Left ventricle myocardium inferior (tissue), 1 donor: ENCODE measurements around the gene CALHM5. TPM values are rescaled to one million over a fixed set of nuclear protein-coding genes. Genes with fewer than 3 reads are reported as not detected.
A peak's percentile ranks its signal among the peaks of the same experiment; 100 is the strongest.

Experiments
- DNase-seq: peaks from one replicate; pipeline ENCODE4 v3.0.0-alpha.2; 2020
- H3K27ac ChIP-seq: fragments of 200-600 bp; replicated peaks from 2 replicates; pipeline ENCODE4 v1.8.0; 2021
- H3K27me3 ChIP-seq: fragments of 200-600 bp; 2 replicates; pipeline ENCODE4 v1.8.0; 2021; ENCODE audit warnings: low read depth
- H3K36me3 ChIP-seq: fragments of 200-600 bp; 2 replicates; pipeline ENCODE4 v1.8.0; 2021
- H3K4me1 ChIP-seq: fragments of 200-600 bp; 2 replicates; pipeline ENCODE4 v1.8.0; 2021
- H3K4me3 ChIP-seq: fragments of 200-600 bp; 2 replicates; pipeline ENCODE4 v1.8.0; 2021; ENCODE audit warnings: mild to moderate bottlenecking, moderate library complexity
- H3K9me3 ChIP-seq: fragments of 200-600 bp; replicated peaks from 2 replicates; pipeline ENCODE4 v1.8.0; 2021
- CTCF ChIP-seq: fragments of 200-600 bp; IDR thresholded peaks from 2 replicates; pipeline ENCODE4 v1.8.0; 2021; ENCODE audit warnings: antibody characterized with exemption, mild to moderate bottlenecking, borderline replicate concordance
- intact Hi-C: fragments of 100-400 bp; cut with micrococcal nuclease; formaldehyde crosslinking; loops from one replicate; pipeline ENCODE4 v1.11.0; 2022
- long read RNA-seq: library from polyadenylated mRNA; unstranded; transcript quantifications from one replicate; pipeline ENCODE4 v2.0.0, GENCODE V29; 2021
- total RNA-seq: library from RNA; stranded (reverse); fragmentation: NEBNext Ultra II Directional; extraction: Animal tissue kit (Norgen Biotek cat#: 25700); gene quantifications from one replicate; pipeline ENCODE4 v1.2.1, GENCODE V29; 2021
- donor health status: DM: no; HTN: yes; CAD: no; lungs with severe emphysema.

CALHM5 gene
- total RNA-seq, result 2.1 TPM
- long read RNA-seq, full-length matches to known transcripts, result 11 of 13 reads
- long read RNA-seq, partial matches to known transcripts, result 0 of 13 reads
- long read RNA-seq, other reads (novel, unspliced or antisense), result 2 of 13 reads

- no peaks in the 10 kb centered on the region for H3K27me3 ChIP-seq
- DNase-seq, result peak; percentile 31
- H3K9me3 ChIP-seq, result peaks cover 16% of the 10 kb centered on the region
- H3K4me1 ChIP-seq, result peaks cover 38% of the 10 kb centered on the region
- H3K36me3 ChIP-seq, result peaks cover 10% of the 10 kb centered on the region
- H3K27ac ChIP-seq, result peak within 1 kb of the TSS; percentile 94
- intact Hi-C loops, result no loop called here
- H3K4me3 ChIP-seq, result peak within 1 kb of the TSS; percentile 65
- peak; percentile 77 for TF ChIP-seq CTCF
Measured at GRCh38 chr6:116511424-116512110, at the start of gene CALHM5. TSS of gene CALHM5 (plus strand) at chr6:116511639. CDS start at chr6:116511697, 58 bp downstream.

- H3K27ac ChIP-seq, result peak overlapping the region; percentile 50
- no peaks in the 10 kb centered on the region for H3K27me3 ChIP-seq
- intact Hi-C loops, result no loop called here
- peak overlapping the region; percentile 70 for H3K4me3 ChIP-seq
- no peaks in the 10 kb centered on the region for H3K9me3 ChIP-seq
- H3K36me3 ChIP-seq, result no peaks in the 10 kb centered on the region
- H3K4me1 ChIP-seq, result peaks cover 19% of the 10 kb centered on the region
- DNase-seq, result peak; percentile 51
- no peak for TF ChIP-seq CTCF
Measured at GRCh38 chr6:116461932-116462885, 49.2 kb upstream of the CALHM5 start.

GRCh38 chr6:116463301-116463700, 48.1 kb upstream of the CALHM5 start:
- no peak for DNase-seq
- H3K9me3 ChIP-seq, result no peaks in the 10 kb centered on the region
- TF ChIP-seq CTCF, result no peak
- intact Hi-C loops, result no loop called here
- no peak overlapping the region for H3K4me3 ChIP-seq
- peaks cover 22% of the 10 kb centered on the region for H3K4me1 ChIP-seq
- no peaks in the 10 kb centered on the region for H3K27me3 ChIP-seq
- H3K36me3 ChIP-seq, result no peaks in the 10 kb centered on the region
- H3K27ac ChIP-seq, result no peak overlapping the region

GRCh38 chr6:116465246-116465645, 46.2 kb upstream of the CALHM5 start:
- H3K27ac ChIP-seq, result no peak overlapping the region
- no peaks in the 10 kb centered on the region for H3K36me3 ChIP-seq
- no peaks in the 10 kb centered on the region for H3K9me3 ChIP-seq
- no peak for TF ChIP-seq CTCF
- peaks cover 22% of the 10 kb centered on the region for H3K4me1 ChIP-seq
- intact Hi-C loops, result no loop called here
- no peak for DNase-seq
- H3K4me3 ChIP-seq, result no peak overlapping the region
- no peaks in the 10 kb centered on the region for H3K27me3 ChIP-seq

GRCh38 chr6:116467096-116467495, 44.3 kb upstream of the CALHM5 start:
- intact Hi-C loops, result no loop called here
- Histone ChIP-seq H3K9me3 (no peaks in the 10 kb centered on the region), H3K4me3 (no peak overlapping the region), H3K27me3 (no peaks in the 10 kb centered on the region), H3K36me3 (no peaks in the 10 kb centered on the region), H3K27ac (no peak overlapping the region), H3K4me1 (peaks cover 13% of the 10 kb centered on the region)
- TF ChIP-seq CTCF, result no peak
- DNase-seq, result no peak
